ENCODE results near the gene LCT.

DNA sequence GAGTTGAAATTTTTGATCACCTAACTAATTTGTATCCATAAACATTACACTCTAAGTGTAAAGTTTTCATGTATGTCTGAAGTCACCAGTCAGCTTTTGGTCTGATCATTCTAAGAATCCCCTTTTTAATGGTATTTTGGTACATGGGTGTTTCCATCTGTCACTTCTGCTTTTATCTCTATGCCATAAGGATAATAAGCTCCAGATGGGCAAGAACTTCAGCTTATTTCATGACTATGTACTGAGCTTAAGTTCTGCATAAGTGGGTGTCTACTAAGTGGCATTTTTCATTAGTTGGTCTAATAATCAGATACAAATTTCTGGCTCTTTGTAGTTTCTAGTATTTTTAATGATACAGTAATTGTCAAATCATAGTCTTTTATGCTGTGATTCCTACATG is 75.0 kb downstream of the LCT start:
- no peak for TF ChIP-seq CTCF (conservative IDR thresholded peaks at IDR 0.05)
- no peak for TF ChIP-seq EZH2 (IDR thresholded peaks at IDR 0.05; ENCODE audit: low read depth)

Data from PC-9 (cell line).